SU-DHL-6 (cell line): ENCODE measurements around the gene ELMO3.

Source experiments
- H2AFZ ChIP-seq: fragments of 200-600 bp; sonication (generic); 2 replicates; pipeline ENCODE4 v1.6.1; 2014; ENCODE audit warnings: low read depth, mild to moderate bottlenecking, moderate library complexity, mixed read lengths, antibody characterized with exemption, low read length; ENCODE audit not compliant: severe bottlenecking
- H3F3A ChIP-seq: fragments of 200-600 bp; shearing (Covaris generic); 2 replicates; pipeline ENCODE4 v1.6.0; 2016; ENCODE audit warnings: antibody characterized with exemption, mild to moderate bottlenecking; ENCODE audit not compliant: insufficient read depth
- H3K27ac ChIP-seq: fragments of 200-600 bp; sonication (generic); 2 replicates; pipeline ENCODE4 v1.5.1; 2016; ENCODE audit warnings: low read depth, mild to moderate bottlenecking, low read length, moderate library complexity, mixed read lengths
- H3K27me3 ChIP-seq: fragments of 200-600 bp; sonication (generic), shearing (Covaris generic); 2 replicates; pipeline ENCODE4 v1.6.0; 2014; ENCODE audit warnings: mild to moderate bottlenecking, low read length
- H3K36me3 ChIP-seq: fragments of 200-600 bp; sonication (generic); 2 replicates; pipeline ENCODE4 v1.6.1; 2014; ENCODE audit warnings: mild to moderate bottlenecking, low read length, mixed read lengths
- H3K4me2 ChIP-seq: fragments of 300-600, 200-600 bp; shearing (Covaris generic), sonication (generic); 2 replicates; pipeline ENCODE4 v1.6.0; 2014; ENCODE audit warnings: low read length, low read depth, mild to moderate bottlenecking; ENCODE audit not compliant: poor library complexity, severe bottlenecking
- H3K4me3 ChIP-seq: fragments of 200-600 bp; sonication (generic); 2 replicates; pipeline ENCODE4 v1.5.1; 2014; ENCODE audit warnings: antibody characterized with exemption, low read length, mild to moderate bottlenecking, mixed read lengths; ENCODE audit not compliant: insufficient read depth, poor library complexity, severe bottlenecking
- H3K79me2 ChIP-seq: fragments of 200-600 bp; sonication (generic); 2 replicates; pipeline ENCODE4 v1.6.1; 2014; ENCODE audit warnings: mild to moderate bottlenecking, low read length, moderate library complexity; ENCODE audit not compliant: insufficient read depth
- H3K9ac ChIP-seq: fragments of 200-600 bp; sonication (generic); 2 replicates; pipeline ENCODE4 v1.7.0; 2014; ENCODE audit warnings: mild to moderate bottlenecking, low read length
- H3K9me2 ChIP-seq: fragments of 200-600 bp; sonication (generic); replicated peaks from 2 replicates; pipeline ENCODE4 v1.6.1; 2014; ENCODE audit warnings: low read length; ENCODE audit not compliant: insufficient read depth
- H3K9me3 ChIP-seq: fragments of 200-600 bp; sonication (generic); 2 replicates; pipeline ENCODE4 v1.6.1; 2014; ENCODE audit warnings: low read length, mixed read lengths; ENCODE audit not compliant: insufficient read depth
- H4K20me1 ChIP-seq: fragments of 200-600 bp; sonication (generic); 2 replicates; pipeline ENCODE4 v1.6.1; 2014; ENCODE audit warnings: low read depth, mild to moderate bottlenecking, antibody characterized with exemption, low read length, moderate library complexity, mixed read lengths
- CTCF ChIP-seq: fragments of 200-600 bp; sonication (generic); IDR thresholded peaks from one replicate; pipeline ENCODE4 v1.5.1; 2017; ENCODE audit warnings: antibody characterized with exemption, mild to moderate bottlenecking, low read length, moderate library complexity; ENCODE audit not compliant: insufficient read depth, poor library complexity, severe bottlenecking
- EZH2phosphoT487 ChIP-seq: fragments of 200-600 bp; sonication (generic), shearing (Covaris generic); conservative IDR thresholded peaks from 2 replicates; pipeline ENCODE4 v1.6.1; 2018; ENCODE audit warnings: mild to moderate bottlenecking, antibody characterized with exemption, low read length, moderate library complexity, mixed read lengths

The ELMO3 gene

GRCh38 chr16:67185651-67186134 is 13.2 kb upstream of the ELMO3 start:
- Histone ChIP-seq H3K4me2 (no peak overlapping the region), H3K9me3 (no peaks in the 10 kb centered on the region)
- no peak for TF ChIP-seq EZH2phosphoT487
- no peak for TF ChIP-seq CTCF

GRCh38 chr16:67186550-67186950 is 12.4 kb upstream of the ELMO3 start:
- Histone ChIP-seq H3K79me2 (no peaks in the 10 kb centered on the region), H2AFZ (no peak overlapping the region), H3K9me2 (no peaks in the 10 kb centered on the region), H3F3A (no peaks in the 10 kb centered on the region), H3K9ac (no peak overlapping the region), H3K36me3 (no peaks in the 10 kb centered on the region), H3K27me3 (no peaks in the 10 kb centered on the region), H3K4me2 (no peak overlapping the region), H3K4me3 (no peak overlapping the region), H3K9me3 (no peaks in the 10 kb centered on the region), H3K27ac (no peak overlapping the region), H4K20me1 (no peaks in the 10 kb centered on the region)
- TF ChIP-seq CTCF (no peak), EZH2phosphoT487 (no peak)

More at GRCh38 chr16:67185651-67186134, 13.2 kb upstream of the ELMO3 start:
- H3K9me2 ChIP-seq = no peaks in the 10 kb centered on the region
- H3K36me3 ChIP-seq = no peaks in the 10 kb centered on the region
- no peaks in the 10 kb centered on the region for H3F3A ChIP-seq
- no peaks in the 10 kb centered on the region for H3K79me2 ChIP-seq
- no peak overlapping the region for H3K4me3 ChIP-seq
- no peak overlapping the region for H3K27ac ChIP-seq
- H2AFZ ChIP-seq = no peak overlapping the region
- H3K9ac ChIP-seq = no peak overlapping the region
- H4K20me1 ChIP-seq = no peaks in the 10 kb centered on the region
- no peaks in the 10 kb centered on the region for H3K27me3 ChIP-seq

GRCh38 chr16:67187175-67187890 is 11.6 kb upstream of the ELMO3 start:
- Histone ChIP-seq H3K4me3 (no peak overlapping the region), H3K79me2 (peaks cover 3% of the 10 kb centered on the region), H3K9me2 (no peaks in the 10 kb centered on the region), H3K27me3 (no peaks in the 10 kb centered on the region), H3K9ac (no peak overlapping the region), H3K9me3 (no peaks in the 10 kb centered on the region), H4K20me1 (no peaks in the 10 kb centered on the region), H3F3A (no peaks in the 10 kb centered on the region), H2AFZ (no peak overlapping the region), H3K27ac (no peak overlapping the region), H3K36me3 (no peaks in the 10 kb centered on the region), H3K4me2 (no peak overlapping the region)
- no peak for TF ChIP-seq EZH2phosphoT487
- TF ChIP-seq CTCF = no peak
